Measurements from ENCODE around the gene QKI.

QKI gene

DNA sequence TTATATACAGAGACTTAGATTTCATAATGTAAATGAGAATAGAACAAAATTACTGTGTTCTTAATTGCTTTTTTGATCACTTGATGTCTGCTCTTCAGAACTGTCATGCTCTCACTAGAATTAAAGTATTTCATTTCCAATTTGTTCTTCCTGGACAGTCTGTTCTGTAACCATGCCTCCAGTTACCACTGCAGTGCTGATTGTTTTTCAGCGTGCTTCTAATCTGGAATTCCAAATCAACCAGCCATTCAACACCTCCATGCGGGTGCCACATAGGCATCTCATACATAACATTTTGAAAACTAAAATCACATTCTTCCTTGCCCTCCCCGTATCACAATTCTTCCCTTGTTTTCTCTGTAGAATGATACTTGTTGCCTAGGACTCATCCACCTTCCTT, 132.8 kb downstream of the QKI start:
- TF ChIP-seq, protein P1, sequence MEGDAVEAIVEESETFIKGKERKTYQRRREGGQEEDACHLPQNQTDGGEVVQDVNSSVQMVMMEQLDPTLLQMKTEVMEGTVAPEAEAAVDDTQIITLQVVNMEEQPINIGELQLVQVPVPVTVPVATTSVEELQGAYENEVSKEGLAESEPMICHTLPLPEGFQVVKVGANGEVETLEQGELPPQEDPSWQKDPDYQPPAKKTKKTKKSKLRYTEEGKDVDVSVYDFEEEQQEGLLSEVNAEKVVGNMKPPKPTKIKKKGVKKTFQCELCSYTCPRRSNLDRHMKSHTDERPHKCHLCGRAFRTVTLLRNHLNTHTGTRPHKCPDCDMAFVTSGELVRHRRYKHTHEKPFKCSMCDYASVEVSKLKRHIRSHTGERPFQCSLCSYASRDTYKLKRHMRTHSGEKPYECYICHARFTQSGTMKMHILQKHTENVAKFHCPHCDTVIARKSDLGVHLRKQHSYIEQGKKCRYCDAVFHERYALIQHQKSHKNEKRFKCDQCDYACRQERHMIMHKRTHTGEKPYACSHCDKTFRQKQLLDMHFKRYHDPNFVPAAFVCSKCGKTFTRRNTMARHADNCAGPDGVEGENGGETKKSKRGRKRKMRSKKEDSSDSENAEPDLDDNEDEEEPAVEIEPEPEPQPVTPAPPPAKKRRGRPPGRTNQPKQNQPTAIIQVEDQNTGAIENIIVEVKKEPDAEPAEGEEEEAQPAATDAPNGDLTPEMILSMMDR (IDR thresholded peaks at IDR 0.05; ENCODE audit: insufficient read depth, missing control alignments), result no peak
- DNase-seq (ENCODE audit: insufficient read length, low spot score) (no peak), FAIRE-seq (no peak)

GRCh38 chr6:163548624-163549023, 134.1 kb downstream of the QKI start:
- TF ChIP-seq, protein P1 (IDR thresholded peaks at IDR 0.05; ENCODE audit: insufficient read depth, missing control alignments), result no peak
- DNase-seq (ENCODE audit: insufficient read length, low spot score), result no peak
- no peak for FAIRE-seq

GRCh38 chr6:163554032-163554431, 139.5 kb downstream of the QKI start:
- TF ChIP-seq, protein P1 (IDR thresholded peaks at IDR 0.05; ENCODE audit: insufficient read depth, missing control alignments), result no peak
- no peak for DNase-seq (ENCODE audit: insufficient read length, low spot score)
- no peak for FAIRE-seq

GRCh38 chr6:163554663-163555062, 140.1 kb downstream of the QKI start:
- TF ChIP-seq, protein P1 (IDR thresholded peaks at IDR 0.05; ENCODE audit: insufficient read depth, missing control alignments), result peak; percentile 54
- DNase-seq (ENCODE audit: insufficient read length, low spot score) (no peak), FAIRE-seq (peak; percentile 48)

GRCh38 chr6:163559661-163560060, 145.1 kb downstream of the QKI start:
- no peak for FAIRE-seq
- TF ChIP-seq, protein P1 (IDR thresholded peaks at IDR 0.05; ENCODE audit: insufficient read depth, missing control alignments), result no peak
- no peak for DNase-seq (ENCODE audit: insufficient read length, low spot score)

GRCh38 chr6:163563318-163563717, 148.8 kb downstream of the QKI start:
- DNase-seq (ENCODE audit: insufficient read length, low spot score), result no peak
- FAIRE-seq, result no peak
- TF ChIP-seq, protein P1 (IDR thresholded peaks at IDR 0.05; ENCODE audit: insufficient read depth, missing control alignments), result no peak

- no peak for DNase-seq (ENCODE audit: insufficient read length, low spot score)
- TF ChIP-seq, protein P1 (IDR thresholded peaks at IDR 0.05; ENCODE audit: insufficient read depth, missing control alignments), result no peak
- FAIRE-seq, result no peak
These were observed 150.0 kb downstream of the QKI start for GRCh38 chr6:163564534-163564933.
